Mucosa of rectum (tissue), 2 donors: ENCODE data around the gene TARDBP.
"Not testable (repeated sequence)": the region's sequence is repeated elsewhere in the genome, so short reads cannot be mapped to it uniquely, and the experiment has no call there.

Source experiments
- H3K27ac ChIP-seq, 2 donors: one replicate each; pipeline ENCODE4 v1.7.0; 2013; ENCODE audit warnings: inconsistent platforms in 2 of 2, low read depth in 2 of 2, low read length in 2 of 2
- H3K27me3 ChIP-seq, 2 donors: one replicate each; pipeline ENCODE4 v1.7.0; 2013; ENCODE audit warnings: low read length in 2 of 2; ENCODE audit not compliant: control insufficient read depth in 2 of 2, insufficient read depth in 2 of 2
- H3K36me3 ChIP-seq, 2 donors: one replicate each; pipeline ENCODE4 v1.7.0; 2013; ENCODE audit warnings: low read length in 2 of 2; ENCODE audit not compliant: control insufficient read depth in 2 of 2, insufficient read depth in 2 of 2
- H3K4me1 ChIP-seq, 2 donors: one replicate each; pipeline ENCODE4 v1.7.0; 2013; ENCODE audit warnings: low read length in 2 of 2, mild to moderate bottlenecking in 1 of 2; ENCODE audit not compliant: control insufficient read depth in 2 of 2, insufficient read depth in 2 of 2
- H3K4me3 ChIP-seq, 2 donors: one replicate each; pipeline ENCODE4 v1.7.0; 2013; ENCODE audit warnings: low read length in 2 of 2
- H3K9ac ChIP-seq, 2 donors: one replicate each; pipeline ENCODE4 v1.7.0; 2013; ENCODE audit warnings: low read length in 2 of 2, low read depth in 1 of 2, mild to moderate bottlenecking in 1 of 2
- H3K9me3 ChIP-seq, 2 donors: one replicate each; pipeline ENCODE4 v1.7.0; 2013; ENCODE audit warnings: low read length in 2 of 2; ENCODE audit not compliant: control insufficient read depth in 2 of 2
- donor health status: healthy.
- donor health status: Normal muscosa, but diverticular disease.

The TARDBP gene

GRCh38 chr1:11026052-11026451 is 13.6 kb downstream of the TARDBP start:
- Histone ChIP-seq H3K27ac (no peak overlapping the region), H3K27me3 (no peaks in the 10 kb centered on the region), H3K4me3 (no peak overlapping the region), H3K9me3 (no peaks in the 10 kb centered on the region), H3K9ac (no peak overlapping the region), H3K36me3 (peaks cover 52 to 69% of the 10 kb centered on the region in 2 donors), H3K4me1 (no peaks in the 10 kb centered on the region)

GRCh38 chr1:11026903-11027302 is 14.4 kb downstream of the TARDBP start:
- Histone ChIP-seq H3K4me1 (no peaks in the 10 kb centered on the region), H3K9me3 (no peaks in the 10 kb centered on the region), H3K4me3 (no peak overlapping the region), H3K36me3 (peaks cover 43 to 60% of the 10 kb centered on the region in 2 donors), H3K27me3 (no peaks in the 10 kb centered on the region), H3K9ac (no peak overlapping the region), H3K27ac (no peak overlapping the region)

GRCh38 chr1:11027316-11027715 is 14.9 kb downstream of the TARDBP start:
- H3K9me3 ChIP-seq, result no peaks in the 10 kb centered on the region
- peaks cover 39 to 56% of the 10 kb centered on the region in 2 donors for H3K36me3 ChIP-seq
- no peak overlapping the region for H3K27ac ChIP-seq
- no peak overlapping the region for H3K9ac ChIP-seq
- no peaks in the 10 kb centered on the region for H3K27me3 ChIP-seq
- H3K4me3 ChIP-seq, result no peak overlapping the region
- no peaks in the 10 kb centered on the region for H3K4me1 ChIP-seq

- H3K36me3 ChIP-seq, result peaks cover 37 to 52% of the 10 kb centered on the region in 2 donors
- no peaks in the 10 kb centered on the region for H3K4me1 ChIP-seq
- H3K9me3 ChIP-seq, result no peaks in the 10 kb centered on the region
- no peak overlapping the region for H3K27ac ChIP-seq
- H3K27me3 ChIP-seq, result no peaks in the 10 kb centered on the region
- no peak overlapping the region for H3K9ac ChIP-seq
- H3K4me3 ChIP-seq, result no peak overlapping the region
These were observed 15.6 kb downstream of the TARDBP start for GRCh38 chr1:11028018-11028417.

- H3K27ac ChIP-seq, result no peak overlapping the region
- peaks cover 12 to 29% of the 10 kb centered on the region in 2 donors for H3K36me3 ChIP-seq
- no peaks in the 10 kb centered on the region for H3K9me3 ChIP-seq
- H3K9ac ChIP-seq, result no peak overlapping the region
- H3K27me3 ChIP-seq, result no peaks in the 10 kb centered on the region
- H3K4me3 ChIP-seq, result no peak overlapping the region
- H3K4me1 ChIP-seq, result no peaks in the 10 kb centered on the region
These were observed 18.4 kb downstream of the TARDBP start for GRCh38 chr1:11030865-11031264.

- H3K27ac ChIP-seq, result no peak overlapping the region
- H3K27me3 ChIP-seq, result no peaks in the 10 kb centered on the region
- H3K9me3 ChIP-seq, result no peaks in the 10 kb centered on the region
- H3K36me3 ChIP-seq, result peaks cover 4 to 20% of the 10 kb centered on the region in 2 donors
- H3K4me3 ChIP-seq, result no peak overlapping the region
- no peak overlapping the region for H3K9ac ChIP-seq
- no peaks in the 10 kb centered on the region for H3K4me1 ChIP-seq
These were observed 19.3 kb downstream of the TARDBP start for GRCh38 chr1:11031624-11032262.

- H3K4me1 ChIP-seq, H3K27ac ChIP-seq: not testable (repeated sequence)
These were observed 24.7 kb downstream of the TARDBP start for GRCh38 chr1:11037019-11037739.

GRCh38 chr1:11037740-11038182 is 25.3 kb downstream of the TARDBP start:
- H3K9ac ChIP-seq, result no peak overlapping the region
- no peak overlapping the region for H3K4me3 ChIP-seq
- H3K4me1 ChIP-seq, result no peaks in the 10 kb centered on the region
- no peak overlapping the region for H3K27ac ChIP-seq
- no peaks in the 10 kb centered on the region for H3K9me3 ChIP-seq
- H3K36me3 ChIP-seq, result no peaks in the 10 kb centered on the region
- no peaks in the 10 kb centered on the region for H3K27me3 ChIP-seq

More at GRCh38 chr1:11037019-11037739, 24.7 kb downstream of the TARDBP start:
- H3K27me3 ChIP-seq, H3K9me3 ChIP-seq, H3K4me3 ChIP-seq, H3K9ac ChIP-seq, H3K36me3 ChIP-seq: not testable (repeated sequence)

- Histone ChIP-seq H3K4me1 (no peaks in the 10 kb centered on the region), H3K9me3 (no peaks in the 10 kb centered on the region), H3K4me3 (no peak overlapping the region), H3K9ac (no peak overlapping the region), H3K36me3 (no peaks in the 10 kb centered on the region), H3K27me3 (no peaks in the 10 kb centered on the region), H3K27ac (no peak overlapping the region)
These were observed 27.1 kb downstream of the TARDBP start for GRCh38 chr1:11039351-11040104.

GRCh38 chr1:11040105-11040429 is 27.6 kb downstream of the TARDBP start:
- not testable (repeated sequence) for H3K4me1 ChIP-seq, H3K27ac ChIP-seq, H3K36me3 ChIP-seq, H3K9me3 ChIP-seq, H3K4me3 ChIP-seq, H3K27me3 ChIP-seq, H3K9ac ChIP-seq
